ENCODE data around the gene MYO5B. TPM values are rescaled to one million over a fixed set of nuclear protein-coding genes. Genes with fewer than 3 reads are reported as not detected.
A peak's percentile ranks its signal among the peaks of the same experiment; 100 is the strongest.

The MYO5B gene
- total RNA-seq, 8 experiments from 2014 or later = 0.61 to 5.9 (median 1.1) TPM

- in situ Hi-C loops (cut with MboI; ENCODE audit: low pct_unique_long_range_greater_than_20kb in 2 of 9, low sequenced_read_pairs in 9 of 9, unreplicated experiment in 9 of 9) = no loop called here
- WGBS, 10 experiments = 4 to 100% (median 93%) methylated on average over 1 to 2 of the region's 2 CpGs; no CpG with 5 or more reads in 2 of the 10 experiments
- Histone ChIP-seq H3K4me3 (no peak overlapping the region), H3K4me1 (replicated peaks in 1 of 2) (no peaks in the 10 kb centered on the region), H3K27ac (no peak overlapping the region)
- ATAC-seq (replicated peaks in 6 of 8) = no peak
Measured at GRCh38 chr18:50080932-50081560, 113.9 kb downstream of the MYO5B start.

GRCh38 chr18:50080316-50080715 lies 114.6 kb downstream of the MYO5B start:
- in situ Hi-C loops (cut with MboI; ENCODE audit: low pct_unique_long_range_greater_than_20kb in 2 of 9, low sequenced_read_pairs in 9 of 9, unreplicated experiment in 9 of 9) = no loop called here
- no peak overlapping the region for H3K27ac ChIP-seq
- 0 to 81% (median 53%) methylated on average over 1 to 4 of the region's 4 CpGs; no CpG with 5 or more reads in 4 of the 10 experiments for WGBS, 10 experiments
- no peaks in the 10 kb centered on the region for H3K4me1 ChIP-seq (replicated peaks in 1 of 2)
- no peak for ATAC-seq (replicated peaks in 6 of 8)
- H3K4me3 ChIP-seq = no peak overlapping the region

- in situ Hi-C loops (cut with MboI; ENCODE audit: low pct_unique_long_range_greater_than_20kb in 2 of 9, low sequenced_read_pairs in 9 of 9, unreplicated experiment in 9 of 9) = no loop called here
Measured at GRCh38 chr18:50079571-50080295, 115.2 kb downstream of the MYO5B start.

DNA sequence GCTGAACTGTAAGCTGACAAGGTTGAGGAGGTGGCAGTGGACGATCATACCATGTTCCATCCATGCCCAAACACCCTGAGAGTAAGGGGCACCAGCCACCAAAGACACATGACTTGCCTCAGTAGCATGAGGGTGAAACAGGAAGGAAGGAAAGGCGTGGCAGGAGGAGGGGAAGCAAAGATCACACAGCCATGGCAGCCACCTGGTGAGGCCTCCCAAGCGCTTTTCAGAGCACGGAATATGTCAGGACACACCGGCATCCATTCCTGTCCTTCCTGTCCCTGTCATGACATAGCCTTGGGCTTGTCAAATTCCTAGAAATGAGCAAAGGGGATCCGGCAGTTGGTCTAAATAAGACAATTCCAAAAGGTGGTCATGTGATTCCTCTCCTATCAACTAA lies 118.7 kb downstream of the MYO5B start:
- no peak for ATAC-seq (replicated peaks in 6 of 8)
- in situ Hi-C loops (cut with MboI; ENCODE audit: low pct_unique_long_range_greater_than_20kb in 2 of 9, low sequenced_read_pairs in 9 of 9, unreplicated experiment in 9 of 9) = no loop called here
- WGBS, 10 experiments = 38 to 90% (median 61%) methylated on average over 1 to 5 of the region's 6 CpGs; no CpG with 5 or more reads in 2 of the 10 experiments
- H3K4me1 ChIP-seq (replicated peaks in 1 of 2) = no peaks in the 10 kb centered on the region
- no peak overlapping the region for H3K27ac ChIP-seq
- no peak overlapping the region for H3K4me3 ChIP-seq

More at GRCh38 chr18:50079571-50080295, 115.2 kb downstream of the MYO5B start:
- H3K27ac ChIP-seq = no peak overlapping the region
- no peaks in the 10 kb centered on the region for H3K4me1 ChIP-seq (replicated peaks in 1 of 2)
- peak in 2 of 8 experiments; percentile 52 to 73 for ATAC-seq (replicated peaks in 6 of 8)
- H3K4me3 ChIP-seq = no peak overlapping the region
- 2 to 100% (median 84%) methylated on average over 1 to 6 of the region's 8 CpGs; no CpG with 5 or more reads in 1 of the 10 experiments for WGBS, 10 experiments

DNA sequence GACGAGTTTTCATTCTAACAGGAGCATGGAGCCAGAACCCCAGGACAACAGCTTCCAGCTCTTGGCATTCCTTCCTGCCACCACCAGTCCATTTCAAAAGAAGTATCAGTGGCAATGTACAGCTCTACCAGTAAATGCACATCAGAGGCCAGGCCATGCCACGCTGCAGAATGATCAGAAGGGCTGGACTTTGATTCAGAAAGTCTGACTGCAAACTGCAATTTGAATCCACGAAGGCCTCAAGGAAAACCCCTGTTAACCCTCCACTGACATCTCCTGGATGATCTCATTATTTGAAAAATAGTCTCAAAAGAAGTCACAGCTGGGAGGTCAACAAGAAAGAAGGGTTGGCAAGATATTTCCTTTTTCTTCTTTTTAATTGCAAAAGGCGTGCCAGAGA lies 119.2 kb downstream of the MYO5B start:
- in situ Hi-C loops (cut with MboI; ENCODE audit: low pct_unique_long_range_greater_than_20kb in 2 of 9, low sequenced_read_pairs in 9 of 9, unreplicated experiment in 9 of 9) = no loop called here
- peak in 2 of 8 experiments; percentile 42 to 72 for ATAC-seq (replicated peaks in 6 of 8)
- WGBS, 10 experiments = 0 to 88% (median 70%) methylated on average over 1 to 4 of the region's 4 CpGs; no CpG with 5 or more reads in 4 of the 10 experiments
- Histone ChIP-seq H3K4me3 (no peak overlapping the region), H3K4me1 (replicated peaks in 1 of 2) (no peaks in the 10 kb centered on the region), H3K27ac (no peak overlapping the region)

- 0 to 66% (median 40%) methylated on average over 1 to 4 of the region's 5 CpGs; no CpG with 5 or more reads in 1 of the 10 experiments for WGBS, 10 experiments
- in situ Hi-C loops (cut with MboI; ENCODE audit: low pct_unique_long_range_greater_than_20kb in 2 of 9, low sequenced_read_pairs in 9 of 9, unreplicated experiment in 9 of 9) = no loop called here
- Histone ChIP-seq H3K27ac (no peak overlapping the region), H3K4me1 (replicated peaks in 1 of 2) (no peaks in the 10 kb centered on the region), H3K4me3 (no peak overlapping the region)
- ATAC-seq (replicated peaks in 6 of 8) = no peak
Measured at GRCh38 chr18:50074404-50074803, 120.5 kb downstream of the MYO5B start.

GRCh38 chr18:50073319-50073718 lies 121.6 kb downstream of the MYO5B start:
- in situ Hi-C loops (cut with MboI; ENCODE audit: low pct_unique_long_range_greater_than_20kb in 2 of 9, low sequenced_read_pairs in 9 of 9, unreplicated experiment in 9 of 9) = no loop called here
- 0 to 69% (median 57%) methylated on average over 1 to 2 of the region's 2 CpGs; no CpG with 5 or more reads in 3 of the 10 experiments for whole genome bisulfite sequencing, 10 experiments

GRCh38 chr18:50072146-50072545 lies 122.8 kb downstream of the MYO5B start:
- no peak for ATAC-seq (replicated peaks in 6 of 8)
- 0 to 80% (median 48%) methylated on average over 1 to 2 of the region's 2 CpGs; no CpG with 5 or more reads in 4 of the 10 experiments for WGBS, 10 experiments
- Histone ChIP-seq H3K4me3 (no peak overlapping the region), H3K27ac (no peak overlapping the region), H3K4me1 (replicated peaks in 1 of 2) (no peaks in the 10 kb centered on the region)
- in situ Hi-C loops (cut with MboI; ENCODE audit: low pct_unique_long_range_greater_than_20kb in 2 of 9, low sequenced_read_pairs in 9 of 9, unreplicated experiment in 9 of 9) = no loop called here

More at GRCh38 chr18:50073319-50073718, 121.6 kb downstream of the MYO5B start:
- H3K4me3 ChIP-seq = no peak overlapping the region
- H3K27ac ChIP-seq = no peak overlapping the region
- no peak for ATAC-seq (replicated peaks in 6 of 8)
- H3K4me1 ChIP-seq (replicated peaks in 1 of 2) = no peaks in the 10 kb centered on the region

GRCh38 chr18:50071397-50071796 lies 123.5 kb downstream of the MYO5B start:
- Histone ChIP-seq H3K27ac (no peak overlapping the region), H3K4me1 (replicated peaks in 1 of 2) (no peaks in the 10 kb centered on the region), H3K4me3 (no peak overlapping the region)
- 43 to 81% (median 68%) methylated on average over 1 to 4 of the region's 4 CpGs; no CpG with 5 or more reads in 5 of the 10 experiments for WGBS, 10 experiments
- in situ Hi-C loops (cut with MboI; ENCODE audit: low pct_unique_long_range_greater_than_20kb in 2 of 9, low sequenced_read_pairs in 9 of 9, unreplicated experiment in 9 of 9) = no loop called here
- peak in 5 of 8 experiments; percentile 58 to 80 (median 72) for ATAC-seq (replicated peaks in 6 of 8)

- ATAC-seq (replicated peaks in 6 of 8) = no peak
- Histone ChIP-seq H3K4me3 (no peak overlapping the region), H3K4me1 (replicated peaks in 1 of 2) (no peaks in the 10 kb centered on the region), H3K27ac (no peak overlapping the region)
- 0 to 100% (median 56%) methylated on average over 1 to 3 of the region's 3 CpGs; no CpG with 5 or more reads in 2 of the 10 experiments for WGBS, 10 experiments
- in situ Hi-C loops (cut with MboI; ENCODE audit: low pct_unique_long_range_greater_than_20kb in 2 of 9, low sequenced_read_pairs in 9 of 9, unreplicated experiment in 9 of 9) = no loop called here
Measured at GRCh38 chr18:50069422-50069821, 125.5 kb downstream of the MYO5B start.

GRCh38 chr18:50065527-50065926 lies 129.4 kb downstream of the MYO5B start:
- 0 to 93% (median 82%) methylated on average over 1 to 4 of the region's 4 CpGs; no CpG with 5 or more reads in 5 of the 10 experiments for WGBS, 10 experiments
- H3K4me3 ChIP-seq = no peak overlapping the region
- no peak for ATAC-seq (replicated peaks in 6 of 8)
- H3K27ac ChIP-seq = no peak overlapping the region
- no peaks in the 10 kb centered on the region for H3K4me1 ChIP-seq (replicated peaks in 1 of 2)
- in situ Hi-C loops (cut with MboI; ENCODE audit: low pct_unique_long_range_greater_than_20kb in 2 of 9, low sequenced_read_pairs in 9 of 9, unreplicated experiment in 9 of 9) = no loop called here

DNA sequence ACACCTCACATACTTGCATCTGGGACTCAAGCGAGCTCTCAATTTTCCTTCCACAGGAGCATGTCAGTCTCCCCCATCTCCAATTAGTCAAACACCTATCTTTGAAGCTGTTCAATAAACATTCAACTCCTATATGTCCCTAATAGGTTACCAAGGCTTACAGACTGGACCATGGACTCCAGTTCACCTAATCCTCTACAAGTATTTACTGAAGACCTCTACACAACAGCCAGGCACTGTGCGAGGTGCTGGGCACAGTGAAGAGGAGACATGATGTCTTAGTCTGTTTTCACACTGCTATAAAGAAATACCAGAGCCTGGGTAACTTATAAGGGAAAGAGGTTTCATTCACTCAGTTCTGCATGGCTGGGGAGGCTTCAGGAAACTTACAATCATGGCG lies 129.9 kb downstream of the MYO5B start:
- Histone ChIP-seq H3K4me3 (no peak overlapping the region), H3K27ac (no peak overlapping the region), H3K4me1 (replicated peaks in 1 of 2) (no peaks in the 10 kb centered on the region)
- WGBS, 10 experiments = 39 to 100% (median 60%) methylated on average over 1 to 3 of the region's 3 CpGs; no CpG with 5 or more reads in 5 of the 10 experiments
- no peak for ATAC-seq (replicated peaks in 6 of 8)
- in situ Hi-C loops (cut with MboI; ENCODE audit: low pct_unique_long_range_greater_than_20kb in 2 of 9, low sequenced_read_pairs in 9 of 9, unreplicated experiment in 9 of 9) = no loop called here

GRCh38 chr18:50061876-50062517 lies 132.9 kb downstream of the MYO5B start:
- ATAC-seq (replicated peaks in 6 of 8) = no peak
- in situ Hi-C loops (cut with MboI; ENCODE audit: low pct_unique_long_range_greater_than_20kb in 2 of 9, low sequenced_read_pairs in 9 of 9, unreplicated experiment in 9 of 9) = no loop called here

More at GRCh38 chr18:50061876-50062517, 132.9 kb downstream of the MYO5B start:
- Histone ChIP-seq H3K4me1 (replicated peaks in 1 of 2) (no peaks in the 10 kb centered on the region), H3K27ac (no peak overlapping the region), H3K4me3 (no peak overlapping the region)
- 20 to 94% (median 81%) methylated on average over 1 to 4 of the region's 4 CpGs; no CpG with 5 or more reads in 2 of the 10 experiments for WGBS, 10 experiments
